ENCODE data around the gene L1TD1. TPM values are rescaled to one million over a fixed set of nuclear protein-coding genes. Genes with fewer than 3 reads are reported as not detected.

L1TD1 gene
- total RNA-seq, 4 donors from 2014 or later: 0.42 TPM; not detected in 3

GRCh38 chr1:62198069-62198780, 3.6 kb downstream of the L1TD1 start:
- Histone ChIP-seq H3K36me3 (no peaks in the 10 kb centered on the region), H3K27ac (replicated peaks in 1 of 4) (no peak overlapping the region), H3K4me1 (peaks cover 0 to 8% (median 4%) of the 10 kb centered on the region in 4 donors), H3K4me3 (no peak overlapping the region), H3K9me3 (no peaks in the 10 kb centered on the region), H3K27me3 (peaks cover 0 to 40% (median 11%) of the 10 kb centered on the region in 4 donors)
- 57% methylated on average over 14 of the region's 14 CpGs for WGBS
- TF ChIP-seq CTCF (IDR thresholded peaks at IDR 0.05): no peak
- TF ChIP-seq POLR2A (IDR thresholded peaks at IDR 0.05; ENCODE audit: low read depth): no peak
- TF ChIP-seq POLR2AphosphoS5 (IDR thresholded peaks at IDR 0.05): no peak
- TF ChIP-seq EP300 (IDR thresholded peaks at IDR 0.05): no peak
- intact Hi-C loops (cut with DNase I): no loop called here
- no peak for DNase-seq (ENCODE audit: extremely low spot score)

- no peak for DNase-seq (ENCODE audit: extremely low spot score)
- no peak for TF ChIP-seq POLR2AphosphoS5 (IDR thresholded peaks at IDR 0.05)
- no peak for TF ChIP-seq CTCF (IDR thresholded peaks at IDR 0.05)
- intact Hi-C loops (cut with DNase I): no loop called here
- WGBS: 20% methylated on average over 3 of the region's 3 CpGs
- H3K27me3 ChIP-seq: peaks cover 0 to 35% (median 11%) of the 10 kb centered on the region in 4 donors
- H3K4me1 ChIP-seq: peaks cover 0 to 8% (median 4%) of the 10 kb centered on the region in 4 donors
- no peaks in the 10 kb centered on the region for H3K36me3 ChIP-seq
- H3K27ac ChIP-seq (replicated peaks in 1 of 4): no peak overlapping the region
- H3K4me3 ChIP-seq: no peak overlapping the region
- H3K9me3 ChIP-seq: no peaks in the 10 kb centered on the region
Measured at GRCh38 chr1:62198781-62199125, 4.1 kb downstream of the L1TD1 start.

GRCh38 chr1:62207187-62207586, 12.5 kb downstream of the L1TD1 start:
- no peak for DNase-seq (ENCODE audit: extremely low spot score)
- H3K27ac ChIP-seq (replicated peaks in 1 of 4): no peak overlapping the region
- H3K27me3 ChIP-seq: no peaks in the 10 kb centered on the region
- TF ChIP-seq EP300 (IDR thresholded peaks at IDR 0.05): no peak
- TF ChIP-seq POLR2A (IDR thresholded peaks at IDR 0.05; ENCODE audit: low read depth): no peak
- TF ChIP-seq CTCF (IDR thresholded peaks at IDR 0.05): no peak
- no peak for TF ChIP-seq POLR2AphosphoS5 (IDR thresholded peaks at IDR 0.05)
- H3K4me1 ChIP-seq: no peaks in the 10 kb centered on the region
- intact Hi-C loops (cut with DNase I): no loop called here
- H3K9me3 ChIP-seq: peaks cover 0 to 18% (median 10%) of the 10 kb centered on the region in 4 donors
- 95% methylated on average over 2 of the region's 2 CpGs for WGBS
- no peak overlapping the region for H3K4me3 ChIP-seq
- no peaks in the 10 kb centered on the region for H3K36me3 ChIP-seq

GRCh38 chr1:62208087-62208486, 13.4 kb downstream of the L1TD1 start:
- intact Hi-C loops (cut with DNase I): no loop called here
- DNase-seq (ENCODE audit: extremely low spot score): no peak
- Histone ChIP-seq H3K9me3 (peaks cover 0 to 18% (median 10%) of the 10 kb centered on the region in 4 donors), H3K27ac (replicated peaks in 1 of 4) (no peak overlapping the region), H3K36me3 (no peaks in the 10 kb centered on the region), H3K27me3 (no peaks in the 10 kb centered on the region), H3K4me3 (no peak overlapping the region), H3K4me1 (no peaks in the 10 kb centered on the region)
- no peak for TF ChIP-seq POLR2A (IDR thresholded peaks at IDR 0.05; ENCODE audit: low read depth)
- WGBS: 93% methylated on average over 5 of the region's 5 CpGs

GRCh38 chr1:62208970-62209369, 14.3 kb downstream of the L1TD1 start:
- TF ChIP-seq CTCF (IDR thresholded peaks at IDR 0.05) (no peak), POLR2AphosphoS5 (IDR thresholded peaks at IDR 0.05) (no peak), POLR2A (IDR thresholded peaks at IDR 0.05; ENCODE audit: low read depth) (no peak)
- Histone ChIP-seq H3K36me3 (no peaks in the 10 kb centered on the region), H3K27ac (replicated peaks in 1 of 4) (no peak overlapping the region), H3K27me3 (no peaks in the 10 kb centered on the region), H3K4me3 (no peak overlapping the region), H3K9me3 (peaks cover 0 to 18% (median 10%) of the 10 kb centered on the region in 4 donors), H3K4me1 (no peaks in the 10 kb centered on the region)
- intact Hi-C loops (cut with DNase I): no loop called here
- WGBS: 29% methylated on average over 1 of the region's 1 CpG
- no peak for DNase-seq (ENCODE audit: extremely low spot score)
